ENCODE results near the gene CCDC134. TPM values are rescaled to one million over a fixed set of nuclear protein-coding genes. Genes with fewer than 3 reads are reported as not detected.

The CCDC134 gene
- total RNA-seq, result 16.5 TPM

DNA sequence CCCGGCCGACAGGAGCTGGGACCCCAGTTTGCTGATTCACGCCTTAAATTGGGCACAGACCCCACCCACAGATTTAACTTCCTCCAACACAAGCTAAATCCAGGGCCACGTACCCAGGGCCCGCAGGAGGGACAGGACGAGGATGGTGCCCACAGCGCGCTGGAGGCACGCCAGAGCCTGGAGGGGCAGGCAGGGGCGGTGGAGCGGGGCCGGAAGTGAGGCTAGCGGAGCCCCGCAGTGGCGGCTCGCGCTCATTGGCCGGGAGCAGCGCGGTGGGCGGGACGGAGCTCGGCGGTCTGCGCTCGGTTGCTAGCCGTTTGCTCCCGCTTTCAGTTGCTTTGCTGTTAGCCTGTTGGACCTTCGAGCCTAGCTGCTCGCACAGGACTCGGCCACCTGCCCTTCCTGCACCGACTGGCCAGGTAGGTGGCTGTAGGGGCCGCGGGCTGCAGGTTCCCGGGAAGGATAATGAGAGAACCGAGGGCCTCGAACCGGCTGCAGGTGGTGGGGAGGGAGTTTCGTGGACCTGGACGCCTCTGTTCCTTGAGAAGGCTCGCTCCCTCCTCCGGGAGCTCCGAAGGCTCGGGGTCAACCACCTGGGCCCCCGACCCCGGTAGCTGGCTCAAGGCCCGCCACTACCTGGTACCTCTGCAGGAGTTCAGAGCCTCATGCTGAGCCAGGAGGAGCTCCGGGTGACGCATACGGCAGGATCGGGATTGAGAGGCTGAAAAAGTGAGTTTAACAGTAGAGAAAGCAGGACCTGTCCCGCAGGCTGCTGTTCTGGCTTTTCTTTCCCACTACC is at the start of gene CCDC134:
Gene CCDC134, plus strand, starts transcription at position 332 of the 799 bp plus-strand sequence. CDS start 8,212 bp downstream, outside the sequence.
- peak; percentile 96 for DNase-seq

DNA sequence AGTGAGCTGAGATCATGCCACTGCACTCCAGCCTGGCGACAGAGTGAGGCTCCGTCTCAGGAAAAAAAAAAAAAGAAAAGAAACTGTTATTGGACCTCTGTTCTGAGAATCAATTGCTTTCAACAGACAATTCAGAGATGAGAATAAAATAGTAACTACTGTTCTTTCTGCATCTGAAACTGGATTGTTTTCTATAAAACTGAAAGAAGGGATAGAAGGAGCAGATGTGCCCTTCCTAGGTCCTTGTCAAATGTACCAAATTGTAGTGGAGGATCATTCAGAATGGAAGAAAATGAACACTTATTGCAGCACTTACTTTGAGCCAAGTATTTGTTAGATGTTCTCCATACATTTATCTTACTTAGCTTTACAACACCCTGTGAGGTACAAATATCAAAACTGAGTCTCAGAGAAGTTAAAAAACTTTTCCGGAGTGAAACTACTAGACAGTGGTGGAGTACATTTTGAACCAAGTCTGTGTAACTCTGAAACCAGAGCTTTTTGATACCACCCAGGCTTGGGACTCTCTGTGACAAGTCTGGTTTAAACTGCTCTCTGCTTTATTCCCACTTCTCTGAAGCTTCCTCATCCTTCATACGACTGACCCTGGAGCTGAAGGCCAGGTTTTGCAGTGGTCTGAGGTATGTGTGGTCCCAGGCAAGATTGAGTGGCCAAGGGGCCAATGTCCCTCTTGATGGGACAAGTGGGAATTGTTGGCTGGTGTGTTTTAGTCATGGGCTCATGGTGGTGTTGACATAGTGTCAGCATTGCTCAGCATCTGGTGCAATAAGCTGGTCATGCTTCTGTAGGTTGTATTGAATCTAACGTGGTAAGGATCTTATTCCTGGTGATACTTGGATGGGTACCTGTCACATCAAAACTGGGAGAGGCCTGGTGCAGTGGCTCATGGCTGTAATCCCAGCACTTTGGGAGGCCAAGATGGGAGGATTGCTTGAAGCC is 48.2 kb upstream of the CCDC134 start:
- DNase-seq, result no peak

DNA sequence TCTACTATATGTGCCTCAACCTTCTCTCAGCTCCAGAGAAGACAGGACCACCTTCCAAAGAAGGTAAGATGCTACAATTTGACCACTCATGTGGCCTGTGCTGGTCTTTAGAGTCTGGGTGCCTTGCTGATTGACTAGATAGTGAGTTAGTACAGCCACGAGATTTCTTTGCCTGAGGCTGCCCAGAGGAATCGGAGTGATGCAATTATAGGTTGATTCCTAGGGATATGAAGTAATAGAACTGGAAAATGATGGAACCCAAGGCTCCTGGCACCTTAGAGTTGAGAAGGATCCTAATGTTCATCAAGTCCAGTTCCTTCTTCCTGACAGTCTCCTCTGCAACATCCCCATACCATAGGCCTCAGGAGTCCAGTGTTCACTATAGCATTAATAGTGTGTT is 46.5 kb upstream of the CCDC134 start:
- no peak for DNase-seq

DNA sequence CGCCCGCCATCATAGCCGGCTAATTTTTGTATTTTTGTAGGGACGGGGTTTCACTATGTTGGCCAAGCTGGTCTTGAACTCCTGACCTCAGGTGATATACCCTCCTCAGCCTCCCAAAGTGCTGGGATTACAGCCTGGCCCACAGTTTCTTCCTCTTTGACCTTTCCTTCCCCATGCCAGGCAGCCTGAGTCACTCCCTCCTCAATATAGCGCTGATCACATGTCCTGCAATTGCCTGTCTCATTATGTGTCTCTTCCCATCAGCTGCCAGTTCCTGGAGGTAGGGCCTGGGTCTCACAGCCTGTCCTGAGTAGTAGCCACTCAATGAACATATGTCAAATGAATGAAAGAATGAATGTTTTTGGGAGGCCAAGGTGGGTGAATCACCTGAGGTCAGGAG is 43.0 kb upstream of the CCDC134 start:
- DNase-seq, result no peak

DNA sequence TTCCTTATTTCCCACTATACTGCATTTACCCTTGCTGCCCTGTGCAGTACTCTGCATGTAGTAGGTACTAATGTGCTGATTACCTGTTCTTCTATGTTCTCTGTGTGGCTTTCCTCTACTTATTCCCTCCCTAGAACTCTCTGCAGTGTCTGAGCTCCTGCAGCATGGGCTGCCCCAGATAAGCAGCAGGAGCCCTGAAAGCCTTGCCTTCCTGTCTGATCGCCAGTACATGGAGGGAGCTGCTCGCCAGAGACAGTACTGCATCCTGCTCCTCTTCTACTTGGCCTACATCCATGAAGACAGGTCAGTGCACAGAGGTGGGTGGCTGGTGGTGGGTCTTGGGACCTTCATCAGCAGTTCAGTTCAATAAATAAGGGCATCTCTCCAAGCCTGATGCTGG is 42.2 kb upstream of the CCDC134 start:
- DNase-seq, result no peak

DNA sequence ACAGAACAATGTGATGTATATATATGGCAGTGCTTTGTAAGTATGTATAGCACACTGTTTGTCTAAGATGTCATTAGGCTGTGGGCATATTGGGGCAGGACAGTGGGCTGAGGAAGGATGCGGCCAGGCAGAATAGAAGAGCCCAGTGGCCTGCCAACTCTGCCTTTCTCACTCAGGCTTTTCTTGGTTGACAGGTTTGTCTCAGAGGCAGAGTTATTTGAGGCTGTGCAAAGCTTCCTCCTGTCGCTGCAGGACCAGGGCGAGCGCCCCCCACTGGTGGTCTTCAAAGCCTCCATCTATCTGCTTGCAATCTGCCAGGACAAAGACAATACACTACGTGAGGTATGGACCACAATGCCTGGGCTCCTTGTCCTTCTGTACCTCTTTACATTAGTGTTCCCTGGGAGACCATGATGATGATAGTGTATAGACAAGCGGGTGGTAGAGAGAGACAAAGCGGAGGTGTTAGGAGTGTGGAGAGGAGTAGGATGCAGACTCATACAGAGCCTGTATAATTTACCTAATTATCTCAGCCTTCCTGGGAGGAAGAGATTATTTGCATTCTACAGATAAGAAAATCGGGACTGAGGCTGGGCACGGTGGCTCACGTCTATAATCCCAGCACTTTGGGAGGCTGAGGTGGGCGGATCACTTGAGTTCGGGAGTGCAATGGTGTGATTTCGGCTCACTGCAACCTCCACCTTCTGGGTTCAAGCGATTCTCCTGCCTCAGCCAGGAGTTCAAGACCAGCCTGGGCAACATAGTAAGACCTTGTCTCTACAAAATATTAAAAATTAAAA is 37.3 kb upstream of the CCDC134 start:
- peak; percentile 29 for DNase-seq

DNA sequence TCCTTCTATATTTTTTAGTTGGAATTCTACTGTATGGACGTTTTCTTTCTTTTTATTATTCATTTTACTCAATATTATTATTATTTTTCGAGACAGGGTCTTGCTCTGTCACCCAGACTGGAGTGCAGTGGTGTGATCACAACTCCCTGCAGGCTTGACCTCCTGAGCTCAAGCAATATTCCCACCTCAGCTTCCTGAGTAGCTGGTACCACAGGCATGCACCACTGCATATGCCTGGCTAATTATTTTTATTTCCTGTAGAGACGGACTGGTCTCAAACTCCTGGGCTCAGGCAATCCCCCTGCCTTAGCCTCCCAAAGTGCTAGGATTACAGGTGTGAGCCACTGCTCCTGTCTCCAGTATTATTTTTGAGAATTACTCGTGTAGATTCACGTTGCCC is 34.0 kb upstream of the CCDC134 start:
- DNase-seq, result no peak

DNA sequence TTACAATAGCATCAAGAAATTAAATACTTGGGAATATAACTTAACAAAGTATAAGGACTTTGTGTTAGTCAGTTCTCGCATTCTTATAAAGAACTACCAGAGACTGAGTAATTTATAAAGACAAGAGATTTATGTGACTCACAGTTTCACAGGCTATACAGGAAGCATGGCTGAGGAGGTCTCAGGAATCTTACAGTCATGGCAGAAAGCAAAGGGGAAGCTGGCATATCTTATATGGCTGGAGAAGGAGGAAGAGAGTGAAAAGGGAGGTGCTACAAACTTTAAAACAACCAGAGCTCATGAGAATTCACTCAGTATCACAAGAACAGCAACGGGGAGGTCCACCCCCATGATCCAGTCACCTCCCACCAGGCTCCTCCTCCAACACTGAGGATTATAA is 32.0 kb upstream of the CCDC134 start:
- no peak for DNase-seq

DNA sequence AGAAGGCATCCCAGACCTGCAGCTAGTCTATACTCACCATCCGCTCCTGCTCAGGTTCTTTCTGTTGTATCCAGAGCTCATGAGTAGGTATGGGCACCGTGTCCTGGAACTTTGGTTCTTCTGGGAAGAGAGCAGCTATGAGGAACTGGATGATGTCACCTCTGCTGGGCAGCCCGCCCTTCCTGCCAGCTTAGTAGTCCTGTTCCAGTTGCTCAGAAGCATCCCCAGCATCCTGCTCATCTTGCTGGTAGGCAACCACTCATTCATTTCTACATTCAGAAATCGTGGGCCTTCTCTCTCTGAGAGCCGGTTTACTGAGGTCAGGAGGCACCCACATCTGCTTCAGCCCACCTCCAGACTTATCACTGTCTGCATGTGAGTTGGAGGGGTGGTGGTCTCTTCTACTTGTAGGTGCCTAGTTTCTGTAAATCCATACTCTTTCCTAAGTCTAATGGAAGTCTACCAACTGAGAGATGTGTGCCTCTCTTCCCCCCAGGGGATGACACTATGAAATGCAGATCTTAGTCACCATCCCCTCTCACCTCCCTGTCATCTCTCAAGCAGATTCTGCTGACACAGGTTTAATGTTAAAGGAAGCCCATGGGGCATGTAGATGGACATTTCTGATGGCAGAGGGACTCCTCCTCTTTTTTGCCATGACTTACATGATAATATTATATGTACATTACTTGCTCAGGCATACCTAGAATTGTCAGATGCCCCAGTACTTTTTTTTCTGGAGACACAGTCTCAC is 29.6 kb upstream of the CCDC134 start:
- no peak for DNase-seq

DNA sequence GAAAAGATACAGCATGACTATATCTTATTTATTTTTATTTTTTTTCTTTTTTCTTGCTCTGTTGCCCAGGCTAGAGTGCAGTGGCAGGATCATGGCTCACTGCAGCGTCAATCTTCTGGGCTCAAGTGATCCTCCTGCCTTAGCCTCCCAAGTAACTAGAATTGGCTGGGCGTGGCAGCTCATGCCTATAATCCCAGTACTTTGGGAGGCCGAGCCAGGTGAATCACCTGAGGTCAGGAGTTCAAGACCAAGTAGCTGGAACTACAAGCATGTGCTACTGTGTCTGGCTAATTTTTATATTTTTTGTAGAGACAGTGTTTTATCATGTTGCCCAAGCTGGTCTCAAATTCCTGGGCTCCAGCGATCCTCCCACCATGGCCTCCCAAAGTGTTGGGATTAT is 28.3 kb upstream of the CCDC134 start:
- no peak for DNase-seq

DNA sequence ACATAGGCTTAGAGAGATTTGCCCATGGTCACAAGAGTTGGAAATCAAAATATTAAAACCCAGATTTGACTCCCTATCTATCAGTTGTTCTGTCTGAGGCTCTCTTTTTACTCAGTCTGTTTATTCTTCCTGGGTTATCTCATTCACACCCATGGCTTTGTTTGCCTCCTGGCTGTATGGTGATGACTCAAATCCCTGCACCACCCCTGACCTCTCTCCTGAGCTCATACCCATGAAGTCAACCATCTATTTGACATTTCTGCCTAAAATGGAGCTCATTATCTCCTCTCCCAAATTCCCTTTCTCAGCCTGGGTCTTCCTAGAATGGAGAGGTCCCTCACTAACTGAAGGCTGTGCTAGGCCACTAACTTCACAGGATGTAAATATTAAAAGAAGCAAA is 27.8 kb upstream of the CCDC134 start:
- DNase-seq, result no peak

DNA sequence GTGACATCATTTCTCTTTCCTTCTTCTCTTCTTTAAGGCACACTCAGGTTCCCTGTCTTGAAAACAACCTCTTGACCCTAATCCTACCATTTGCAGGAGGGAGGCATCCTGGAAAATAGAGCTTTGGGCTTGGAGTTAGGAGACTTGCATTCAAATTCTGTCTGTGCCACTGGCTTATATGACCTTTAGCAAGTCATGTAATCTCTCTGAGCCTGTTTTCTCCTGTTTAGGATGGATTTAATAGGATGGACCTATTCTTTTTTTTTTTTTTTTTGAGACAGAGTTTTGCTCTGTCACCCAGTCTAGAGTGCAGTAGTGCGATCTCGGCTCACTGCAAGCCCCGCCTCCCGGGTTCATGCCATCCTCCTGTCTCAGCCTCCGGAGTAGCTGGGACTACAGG is 25.1 kb upstream of the CCDC134 start:
- DNase-seq, result no peak

DNA sequence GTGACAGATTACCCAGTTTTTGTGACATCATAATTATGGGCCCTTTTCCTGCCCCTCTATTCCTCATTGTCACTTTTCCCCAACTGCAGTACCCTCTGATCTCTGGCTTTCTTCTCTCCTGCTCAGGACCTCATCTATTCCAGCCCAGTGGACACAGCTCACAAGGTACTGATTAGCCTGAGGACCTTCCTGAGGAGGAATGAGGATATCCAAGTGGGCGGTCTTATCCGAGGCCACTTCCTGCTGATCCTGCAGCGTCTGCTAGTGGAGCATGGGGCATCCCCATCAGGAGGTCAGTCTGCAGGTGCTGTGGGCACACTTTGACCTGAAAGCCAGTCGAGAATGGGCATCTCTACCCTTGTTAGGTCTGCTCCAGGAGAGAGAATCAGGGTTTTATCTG is 24.5 kb upstream of the CCDC134 start:
- DNase-seq, result no peak

DNA sequence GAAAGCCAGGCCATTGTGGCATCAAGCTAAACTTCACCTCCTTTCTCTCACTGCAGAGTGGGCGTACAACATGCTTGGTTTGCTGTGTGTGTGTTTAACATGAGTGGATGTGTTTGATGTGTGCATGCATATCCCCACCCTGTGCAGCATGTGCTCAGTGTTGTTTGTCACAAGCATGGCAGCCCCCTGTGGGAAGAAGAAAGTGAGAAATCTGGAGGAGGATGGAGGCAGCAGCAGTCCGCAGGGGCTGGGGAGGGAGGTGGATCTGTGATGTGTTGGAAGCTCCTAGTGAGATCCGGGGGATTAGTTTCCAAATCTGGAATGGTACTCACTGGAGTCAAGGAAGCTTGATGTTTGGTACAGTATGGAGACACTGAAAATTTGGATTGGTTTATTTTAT is 24.1 kb upstream of the CCDC134 start:
- no peak for DNase-seq

DNA sequence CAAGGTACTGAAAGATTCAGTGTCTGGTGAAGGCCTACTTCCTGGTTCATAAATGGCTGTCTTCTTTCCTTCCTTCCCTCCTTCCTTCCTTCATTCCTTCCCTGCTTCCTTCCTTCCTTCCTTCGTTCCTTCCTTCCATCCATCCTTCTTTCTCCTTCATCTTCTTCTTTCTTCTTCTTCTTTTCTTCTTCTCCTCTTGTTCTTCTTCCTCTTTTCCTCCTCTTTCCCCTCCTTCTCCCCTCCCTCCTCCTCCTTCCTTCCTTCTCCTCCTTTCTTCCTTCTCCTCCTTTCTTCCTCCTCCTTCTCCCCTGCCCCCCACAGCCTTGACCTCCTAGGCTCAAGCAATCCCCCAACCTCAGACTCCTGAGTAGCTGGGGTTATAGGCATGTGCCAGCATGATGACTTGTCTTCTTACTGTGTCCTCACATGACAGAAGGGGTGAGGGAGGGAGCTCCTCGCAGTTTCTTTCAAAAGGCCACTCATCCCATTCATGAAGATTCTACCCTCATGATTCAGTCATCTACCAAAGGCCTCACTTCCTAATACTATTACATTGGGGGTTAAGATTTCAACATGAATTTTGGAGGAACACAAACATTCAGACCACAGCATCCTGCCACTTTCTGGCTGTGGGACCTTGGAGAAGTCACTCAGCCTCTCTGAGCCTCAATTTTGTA is 22.6 kb upstream of the CCDC134 start:
- DNase-seq, result no peak

DNA sequence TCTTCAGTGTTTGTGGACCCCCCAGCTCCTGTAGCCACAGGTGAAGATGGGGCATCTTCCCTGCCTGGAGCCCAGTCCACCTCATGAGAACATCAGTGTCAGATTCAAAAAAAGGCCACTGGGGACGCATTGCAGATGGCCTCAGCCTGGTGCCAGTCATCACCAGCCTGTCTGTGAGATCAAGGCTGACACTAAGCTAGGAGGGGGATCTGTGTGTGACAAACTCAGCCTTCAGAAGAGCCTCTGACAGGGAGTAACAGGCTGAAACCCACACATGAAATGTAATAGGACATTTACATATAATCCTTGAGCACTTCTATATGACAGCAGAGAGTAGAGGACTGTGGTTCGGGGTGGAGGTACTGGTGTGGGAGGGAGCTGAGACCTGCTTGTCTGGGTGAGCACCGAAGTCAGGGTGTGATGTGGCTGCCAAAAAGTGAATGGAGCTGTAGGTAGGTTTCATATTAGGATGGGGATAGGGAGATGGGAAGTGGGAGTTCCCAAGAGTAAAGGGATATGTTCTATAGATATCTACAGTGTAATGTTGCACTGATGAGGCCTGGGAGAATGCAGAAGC is 20.5 kb upstream of the CCDC134 start:
- DNase-seq, result no peak

DNA sequence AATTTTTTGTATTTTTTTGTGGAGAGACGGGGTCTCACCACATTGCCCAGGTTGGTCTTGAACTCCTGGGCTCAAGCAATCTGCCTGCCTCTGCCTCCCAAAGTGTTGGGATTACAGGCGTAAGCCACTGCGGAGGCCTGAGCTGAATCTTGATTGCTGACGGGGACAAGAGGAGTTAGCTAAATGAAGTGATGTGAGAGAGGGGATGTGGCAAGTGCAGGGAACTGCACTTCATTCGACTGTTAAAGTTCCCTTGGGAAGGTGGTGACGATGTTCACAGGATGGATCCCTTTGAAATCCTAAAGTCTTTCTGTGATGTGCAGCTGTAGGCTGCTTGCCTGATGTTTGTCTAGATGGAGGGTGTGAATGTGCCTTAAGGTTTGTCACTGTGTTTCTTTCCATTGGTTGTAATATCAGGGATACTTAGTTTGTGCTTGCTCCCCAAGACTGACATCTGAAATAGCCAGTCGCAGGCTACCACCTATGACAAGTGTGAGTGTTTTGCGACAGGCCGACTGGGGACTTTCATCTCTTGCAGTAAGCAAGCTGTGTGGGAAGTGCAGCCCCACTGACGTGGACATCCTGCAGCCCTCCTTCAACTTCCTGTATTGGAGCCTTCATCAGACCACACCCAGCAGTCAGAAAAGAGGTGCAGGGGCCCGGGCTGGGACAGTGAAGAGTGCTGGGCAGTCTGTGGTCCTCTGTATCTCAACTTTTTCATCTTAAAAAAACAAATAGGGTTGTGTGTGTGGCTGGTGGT is 19.6 kb upstream of the CCDC134 start:
- DNase-seq, result peak; percentile 43

DNA sequence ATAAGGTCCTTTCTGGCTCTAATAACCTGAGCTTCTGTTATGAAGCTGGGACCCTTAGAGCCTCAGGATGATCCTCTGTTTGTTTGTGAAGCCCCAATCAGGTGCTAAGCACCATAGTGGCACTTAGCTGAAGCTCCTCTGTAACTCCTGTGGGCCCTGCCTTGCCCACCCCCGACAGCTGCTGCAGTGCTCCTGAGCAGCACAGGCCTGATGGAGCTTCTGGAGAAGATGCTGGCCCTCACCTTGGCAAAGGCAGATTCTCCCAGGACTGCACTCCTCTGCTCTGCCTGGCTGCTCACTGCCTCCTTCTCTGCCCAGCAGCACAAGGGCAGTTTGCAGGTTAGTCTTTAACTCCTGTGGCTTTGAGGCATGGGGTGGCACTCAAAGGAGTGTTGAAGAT is 19.0 kb upstream of the CCDC134 start:
- DNase-seq, result no peak

DNA sequence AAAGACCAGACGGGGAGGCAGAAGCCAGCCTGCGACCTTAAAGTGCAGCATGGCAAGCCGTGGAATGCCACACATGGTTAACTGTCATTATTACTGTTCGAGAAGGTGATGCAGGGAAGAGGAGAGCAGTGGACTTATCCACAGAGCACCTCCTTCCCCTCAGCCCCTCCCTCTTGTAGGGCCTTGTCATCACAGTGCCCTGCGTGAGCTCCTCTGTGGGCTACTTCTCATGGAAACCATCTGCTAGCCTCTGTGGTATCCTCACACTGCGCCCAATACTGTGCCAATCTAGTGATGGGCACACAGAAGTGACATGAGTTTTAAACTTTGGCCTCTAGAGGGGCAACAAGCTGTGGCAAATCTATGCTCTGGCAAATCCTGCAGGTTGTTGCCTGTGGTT is 18.2 kb upstream of the CCDC134 start:
- DNase-seq, result no peak

DNA sequence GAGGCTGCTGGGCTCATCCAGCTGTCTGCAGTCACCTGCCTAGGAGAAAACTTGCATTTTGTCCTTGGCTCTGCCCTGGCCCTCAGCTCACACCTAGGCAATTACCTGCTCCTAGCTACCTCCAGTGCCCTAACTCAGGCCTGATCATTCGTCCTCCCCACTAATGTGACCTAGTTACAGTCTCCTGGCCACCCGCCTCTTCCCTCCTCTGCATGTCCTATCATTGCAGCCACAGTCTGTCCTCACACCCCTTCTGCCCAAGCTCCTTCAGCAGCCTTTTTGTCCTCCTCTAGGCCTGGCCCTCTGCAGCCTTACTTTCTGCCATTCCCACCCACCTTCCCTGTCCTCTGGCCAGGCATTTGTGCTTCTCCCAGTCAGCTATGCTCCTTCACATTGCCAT is 17.7 kb upstream of the CCDC134 start:
- DNase-seq, result no peak

Measured in tongue (tissue), 2 donors.